SK-N-SH (cell line): Measurements from ENCODE around the gene CFAP20. TPM values are rescaled to one million over a fixed set of nuclear protein-coding genes. Genes with fewer than 3 reads are reported as not detected.

Experiments used
- CTCF ChIA-PET: fragments of 300-600, 350-600 bp; formaldehyde crosslinking; extraction: SDS; loops from one replicate; lab custom pipeline; 2021; lab: Yijun Ruan, JAX
- POLR2A ChIA-PET: fragments of 350-600 bp; sonication (Branson Sonifier 250); formaldehyde crosslinking; extraction: SDS; loops from one replicate; lab custom pipeline; 2020; ENCODE audit warnings: antibody characterized with exemption, inconsistent platforms; lab: Yijun Ruan, JAX
- DNase-seq: peaks from one replicate; pipeline ENCODE4 v3.0.0; 2012
- H2AFZ ChIP-seq: fragments of 200-600 bp; sonication (generic); 2 replicates; pipeline ENCODE4 v1.8.1; 2016; ENCODE audit warnings: antibody characterized with exemption, mild to moderate bottlenecking, low read depth
- H3F3A ChIP-seq: fragments of 200-600 bp; sonication (generic); replicated peaks from 2 replicates; pipeline ENCODE3; 2016; ENCODE audit warnings: antibody characterized with exemption, mild to moderate bottlenecking; ENCODE audit not compliant: insufficient read depth
- H3K27ac ChIP-seq, 2 experiments: fragments of 200-500 bp in 1 of 2; fragments of 200-600 bp in 1 of 2; sonication (Bioruptor generic) in 1 of 2; sonication (generic), shearing (Covaris generic) in 1 of 2; 2 replicates each; pipeline versions ENCODE4 v1.5.1 to v1.6.1; 2014 to 2016; ENCODE audit warnings: low read depth in 2 of 2, inconsistent platforms in 1 of 2, low read length in 1 of 2, mild to moderate bottlenecking in 1 of 2, mixed read lengths in 1 of 2
- H3K27me3 ChIP-seq: fragments of 200-600 bp; sonication (generic), shearing (Covaris generic); 2 replicates; pipeline ENCODE4 v1.6.1; 2016; ENCODE audit warnings: mixed run types; ENCODE audit not compliant: insufficient read depth
- H3K36me3 ChIP-seq, 2 experiments: fragments of 200-500 bp in 1 of 2; fragments of 200-600 bp in 1 of 2; sonication (Bioruptor generic) in 1 of 2; sonication (generic) in 1 of 2; replicated peaks in 1 of 2; 2 replicates each; pipeline versions ENCODE3 to v1.5.1; 2014 to 2016; ENCODE audit warnings: low read length in 1 of 2, mild to moderate bottlenecking in 1 of 2; ENCODE audit not compliant: insufficient read depth in 2 of 2, control insufficient read depth in 1 of 2
- H3K4me1 ChIP-seq, 2 experiments: fragments of 200-500 bp in 1 of 2; fragments of 200-600 bp in 1 of 2; sonication (Bioruptor generic) in 1 of 2; sonication (generic), shearing (Covaris generic) in 1 of 2; 2 replicates each; pipeline versions ENCODE4 v1.5.1 to v1.6.1; 2014 to 2016; ENCODE audit warnings: low read depth in 1 of 2, low read length in 1 of 2, mixed run types in 1 of 2; ENCODE audit not compliant: insufficient read depth in 2 of 2, control insufficient read depth in 1 of 2
- H3K4me2 ChIP-seq: fragments of 200-600 bp; sonication (generic), shearing (Covaris generic); 2 replicates; pipeline ENCODE4 v1.6.1; 2017; ENCODE audit warnings: mixed run types
- H3K4me3 ChIP-seq, 2 experiments: fragments of 200-500 bp in 1 of 2; fragments of 200-600 bp in 1 of 2; sonication (Bioruptor generic) in 1 of 2; sonication (generic), shearing (Covaris generic) in 1 of 2; 2 replicates each; pipeline versions ENCODE4 v1.5.1 to v1.8.1; 2014 to 2016; ENCODE audit warnings: low read depth in 2 of 2, inconsistent platforms in 1 of 2, low read length in 1 of 2, mild to moderate bottlenecking in 1 of 2, mixed read lengths in 1 of 2, moderate library complexity in 1 of 2
- H3K79me2 ChIP-seq: fragments of 200-600 bp; sonication (generic); 2 replicates; pipeline ENCODE4 v1.8.1; 2017; ENCODE audit warnings: mild to moderate bottlenecking; ENCODE audit not compliant: insufficient read depth
- H3K9ac ChIP-seq: fragments of 200-600 bp; sonication (generic); 2 replicates; pipeline ENCODE4 v1.6.1; 2017; ENCODE audit warnings: mixed run types
- H3K9me2 ChIP-seq: fragments of 200-600 bp; sonication (generic); 2 replicates; pipeline ENCODE4 v1.6.1; 2017; ENCODE audit warnings: mixed run types
- H3K9me3 ChIP-seq: fragments of 200-600 bp; sonication (generic); 2 replicates; pipeline ENCODE4 v1.6.1; 2017; ENCODE audit warnings: mixed run types, mild to moderate bottlenecking, moderate library complexity
- H4K20me1 ChIP-seq: fragments of 200-600 bp; sonication (generic); 2 replicates; pipeline ENCODE4 v1.6.1; 2017; ENCODE audit warnings: mild to moderate bottlenecking, mixed run types; ENCODE audit not compliant: insufficient read depth
- FOSL2 ChIP-seq: IDR thresholded peaks from 2 replicates; pipeline ENCODE4 v1.4.0; 2012; ENCODE audit warnings: low read depth, mild to moderate bottlenecking, moderate library complexity, borderline replicate concordance
- FOXJ3 ChIP-seq: sonication (generic); formaldehyde crosslinking; IDR thresholded peaks from 2 replicates; pipeline ENCODE4 v1.5.1; 2020; ENCODE audit warnings: mild to moderate bottlenecking, missing genetic modification reagents
- MXI1 ChIP-seq: IDR thresholded peaks from 2 replicates; pipeline ENCODE4 v1.6.1; 2012; ENCODE audit warnings: mild to moderate bottlenecking, low read depth, low read length, improper control_type of control experiment
- REST ChIP-seq: IDR thresholded peaks from 2 replicates; pipeline ENCODE4 v1.6.1; 2012; ENCODE audit warnings: mild to moderate bottlenecking, low read depth, low read length, moderate library complexity
- SIN3A ChIP-seq: IDR thresholded peaks from 2 replicates; pipeline ENCODE4 v1.6.1; 2012; ENCODE audit warnings: low read depth, mild to moderate bottlenecking, low read length, moderate library complexity, borderline replicate concordance
- WGBS: methylation state at CpG from one replicate; pipeline ENCODE4 v1.1.6; 2017; ENCODE audit warnings: low lambda C conversion rate; 5-methylcytosine and 5-hydroxymethylcytosine counted together
- polyA plus RNA-seq, 3 experiments: library from polyadenylated mRNA; depleted of rRNA; stranded (reverse); fragments of >200 nt; gene quantifications; 2 replicates each; pipeline ENCODE4 v1.2.3, GENCODE V29; 2012

The CFAP20 gene
- polyA plus RNA-seq, 1 of the 3 experiments (the other 2 are of a cell fraction): 61.6 TPM

- TF ChIP-seq SIN3A: no peak
Observed at GRCh38 chr16:58123896-58124600, 5.1 kb downstream of the CFAP20 start (continued).

- CTCF ChIA-PET: interaction anchor here (0.5 to 7.5 kb wide), 40 partner anchors 10 to 511 kb away, joined by 3 to 123 read pairs (median 4); partner anchors contain the start of genes MMP15, USB1 and ZNF319
Observed at GRCh38 chr16:58121132-58121531, 8.0 kb downstream of the CFAP20 start.

GRCh38 chr16:58120234-58120633 lies 8.9 kb downstream of the CFAP20 start:
- peaks cover 11% of the 10 kb centered on the region for H3F3A ChIP-seq
- H3K9me2 ChIP-seq: no peaks in the 10 kb centered on the region
- no peaks in the 10 kb centered on the region for H3K9me3 ChIP-seq
- H3K4me3 ChIP-seq: no peak overlapping the region
- CTCF ChIA-PET: interaction anchor here (1.0 to 7.5 kb wide), 7 partner anchors 11 to 217 kb away, joined by 3 to 123 read pairs (median 26); partner anchors contain the start of gene MMP15
- POLR2A ChIA-PET: interaction anchor here (1.0 to 2.4 kb wide), 3 partner anchors 9 to 97 kb away, joined by 6 to 49 read pairs (median 16); partner anchors contain the start of gene CFAP20
- peaks cover 79% of the 10 kb centered on the region for H4K20me1 ChIP-seq
- no peak overlapping the region for H2AFZ ChIP-seq
- peak overlapping the region; percentile 54 to 98; a peak in 3 of 4 replicates for H3K27ac ChIP-seq
- TF ChIP-seq REST (no peak), FOXJ3 (CRISPR knock-in tag) (no peak)
- H3K36me3 ChIP-seq: peaks cover 11 to 15% of the 10 kb centered on the region in 2 experiments
- WGBS: 80% methylated on average over 3 of the region's 3 CpGs
- no peak overlapping the region for H3K9ac ChIP-seq
- peaks cover 81% of the 10 kb centered on the region for H3K79me2 ChIP-seq
- H3K4me2 ChIP-seq: no peak overlapping the region
- H3K4me1 ChIP-seq: peaks cover 30 to 68% of the 10 kb centered on the region in 2 experiments
- H3K27me3 ChIP-seq: no peaks in the 10 kb centered on the region
- DNase-seq: no peak

More at GRCh38 chr16:58121132-58121531, 8.0 kb downstream of the CFAP20 start:
- Histone ChIP-seq H3K27me3 (no peaks in the 10 kb centered on the region), H3K4me1 (peaks cover 30 to 65% of the 10 kb centered on the region in 2 experiments), H3K9ac (no peak overlapping the region; the same call in 1 of the 2 replicates), H3K9me2 (no peaks in the 10 kb centered on the region), H3K79me2 (peaks cover 90% of the 10 kb centered on the region), H2AFZ (no peak overlapping the region), H3K36me3 (peaks cover 5 to 6% of the 10 kb centered on the region in 2 experiments), H3K27ac (peak overlapping the region; percentile 54 to 98), H3F3A (peaks cover 11% of the 10 kb centered on the region), H3K4me3 (no peak overlapping the region; a peak in 2 of 4 replicates), H3K4me2 (peak overlapping the region; percentile 75), H4K20me1 (peaks cover 88% of the 10 kb centered on the region), H3K9me3 (no peaks in the 10 kb centered on the region)
- POLR2A ChIA-PET: interaction anchor here (0.9 to 2.4 kb wide), 7 partner anchors 11 to 98 kb away, joined by 3 to 49 read pairs (median 4); partner anchors contain the start of gene MMP15
- no peak for DNase-seq
- TF ChIP-seq FOSL2 (no peak), MXI1 (peak; percentile 30; the same call in 1 of the 2 replicates)
- 67% methylated on average over 6 of the region's 6 CpGs for WGBS
